Ishikawa (cell line): ENCODE results near the gene ABR.

ENCODE experiments used
- CEBPB ChIP-seq: IDR thresholded peaks from 2 replicates; pipeline ENCODE4 v1.6.1; 2012
- CREB1 ChIP-seq: IDR thresholded peaks from 2 replicates; pipeline ENCODE4 v1.6.1; 2012; ENCODE audit warnings: low read depth
- EGR1 ChIP-seq: IDR thresholded peaks from 2 replicates; pipeline ENCODE4 v1.6.1; 2012
- EP300 ChIP-seq: IDR thresholded peaks from 2 replicates; pipeline ENCODE4 v1.6.1; 2012; ENCODE audit warnings: borderline replicate concordance
- FOXM1 ChIP-seq: IDR thresholded peaks from 2 replicates; pipeline ENCODE4 v1.6.1; 2012; ENCODE audit warnings: low read depth, borderline replicate concordance
- MAX ChIP-seq: IDR thresholded peaks from 2 replicates; pipeline ENCODE4 v1.6.1; 2012
- NFIC ChIP-seq: IDR thresholded peaks from 2 replicates; pipeline ENCODE4 v1.6.1; 2012
- RAD21 ChIP-seq: IDR thresholded peaks from 2 replicates; pipeline ENCODE4 v1.6.1; 2012; ENCODE audit warnings: low read depth
- TAF1 ChIP-seq: IDR thresholded peaks from 2 replicates; pipeline ENCODE4 v1.6.1; 2012; ENCODE audit warnings: low read depth, mild to moderate bottlenecking
- TCF12 ChIP-seq: IDR thresholded peaks from 2 replicates; pipeline ENCODE4 v1.6.1; 2012; ENCODE audit warnings: low read depth
- TEAD4 ChIP-seq: IDR thresholded peaks from 2 replicates; pipeline ENCODE4 v1.6.1; 2012
- USF1 ChIP-seq: IDR thresholded peaks from 2 replicates; pipeline ENCODE4 v1.6.1; 2012
- YY1 ChIP-seq: IDR thresholded peaks from 2 replicates; pipeline ENCODE4 v1.6.1; 2012; ENCODE audit warnings: low read depth
- ZBTB7A ChIP-seq: IDR thresholded peaks from 2 replicates; pipeline ENCODE4 v1.6.1; 2012; ENCODE audit warnings: low read depth
- TF ChIP-seq, protein P1 (sequence below): IDR thresholded peaks from 2 replicates; pipeline ENCODE4 v1.6.1; 2012; ENCODE audit warnings: low read depth, mild to moderate bottlenecking

Gene ABR

DNA sequence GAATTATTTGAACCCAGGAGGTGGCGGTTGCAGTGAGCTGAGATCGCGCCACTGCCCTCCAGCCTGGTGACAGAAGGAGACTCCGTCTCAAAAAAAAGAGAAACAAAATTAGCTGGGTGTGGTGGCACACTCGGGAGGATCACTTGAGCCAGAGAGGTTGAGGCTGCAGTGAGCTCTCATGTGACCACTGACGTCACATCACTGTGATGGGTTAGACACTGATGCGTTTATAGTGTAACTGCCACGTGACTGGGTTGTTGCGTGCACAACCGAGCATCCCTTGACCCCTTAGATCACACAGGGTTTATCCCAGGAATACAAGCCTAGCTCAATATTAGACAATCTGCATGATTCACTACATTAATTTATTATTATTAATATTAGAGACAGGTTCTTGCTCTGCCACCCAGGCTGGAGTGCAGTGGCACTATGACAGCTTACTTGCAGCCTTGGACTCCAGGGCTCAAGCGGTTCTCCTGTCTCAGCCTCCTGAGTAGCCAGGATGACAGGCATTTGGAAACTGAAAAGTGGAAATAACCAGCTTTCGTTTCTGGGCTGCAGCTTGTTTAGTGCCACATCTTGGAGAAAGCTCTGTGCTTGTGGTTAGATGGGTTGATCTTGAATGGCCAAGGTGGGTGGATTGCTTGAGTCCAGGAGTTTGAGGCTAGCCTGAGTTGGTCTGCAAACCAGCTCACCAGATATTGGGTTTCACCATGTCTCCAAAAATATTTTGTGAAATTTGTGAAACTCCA lies 26.4 kb upstream of the ABR start:
- TF ChIP-seq, protein P1, sequence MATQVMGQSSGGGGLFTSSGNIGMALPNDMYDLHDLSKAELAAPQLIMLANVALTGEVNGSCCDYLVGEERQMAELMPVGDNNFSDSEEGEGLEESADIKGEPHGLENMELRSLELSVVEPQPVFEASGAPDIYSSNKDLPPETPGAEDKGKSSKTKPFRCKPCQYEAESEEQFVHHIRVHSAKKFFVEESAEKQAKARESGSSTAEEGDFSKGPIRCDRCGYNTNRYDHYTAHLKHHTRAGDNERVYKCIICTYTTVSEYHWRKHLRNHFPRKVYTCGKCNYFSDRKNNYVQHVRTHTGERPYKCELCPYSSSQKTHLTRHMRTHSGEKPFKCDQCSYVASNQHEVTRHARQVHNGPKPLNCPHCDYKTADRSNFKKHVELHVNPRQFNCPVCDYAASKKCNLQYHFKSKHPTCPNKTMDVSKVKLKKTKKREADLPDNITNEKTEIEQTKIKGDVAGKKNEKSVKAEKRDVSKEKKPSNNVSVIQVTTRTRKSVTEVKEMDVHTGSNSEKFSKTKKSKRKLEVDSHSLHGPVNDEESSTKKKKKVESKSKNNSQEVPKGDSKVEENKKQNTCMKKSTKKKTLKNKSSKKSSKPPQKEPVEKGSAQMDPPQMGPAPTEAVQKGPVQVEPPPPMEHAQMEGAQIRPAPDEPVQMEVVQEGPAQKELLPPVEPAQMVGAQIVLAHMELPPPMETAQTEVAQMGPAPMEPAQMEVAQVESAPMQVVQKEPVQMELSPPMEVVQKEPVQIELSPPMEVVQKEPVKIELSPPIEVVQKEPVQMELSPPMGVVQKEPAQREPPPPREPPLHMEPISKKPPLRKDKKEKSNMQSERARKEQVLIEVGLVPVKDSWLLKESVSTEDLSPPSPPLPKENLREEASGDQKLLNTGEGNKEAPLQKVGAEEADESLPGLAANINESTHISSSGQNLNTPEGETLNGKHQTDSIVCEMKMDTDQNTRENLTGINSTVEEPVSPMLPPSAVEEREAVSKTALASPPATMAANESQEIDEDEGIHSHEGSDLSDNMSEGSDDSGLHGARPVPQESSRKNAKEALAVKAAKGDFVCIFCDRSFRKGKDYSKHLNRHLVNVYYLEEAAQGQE: no peak
- TF ChIP-seq TEAD4: no peak
- TF ChIP-seq RAD21: no peak
- no peak for TF ChIP-seq NFIC
- TF ChIP-seq YY1: no peak
- no peak for TF ChIP-seq TCF12
- no peak for TF ChIP-seq CREB1
- TF ChIP-seq FOXM1: no peak
- no peak for TF ChIP-seq TAF1
- TF ChIP-seq CEBPB: no peak
- no peak for TF ChIP-seq ZBTB7A

DNA sequence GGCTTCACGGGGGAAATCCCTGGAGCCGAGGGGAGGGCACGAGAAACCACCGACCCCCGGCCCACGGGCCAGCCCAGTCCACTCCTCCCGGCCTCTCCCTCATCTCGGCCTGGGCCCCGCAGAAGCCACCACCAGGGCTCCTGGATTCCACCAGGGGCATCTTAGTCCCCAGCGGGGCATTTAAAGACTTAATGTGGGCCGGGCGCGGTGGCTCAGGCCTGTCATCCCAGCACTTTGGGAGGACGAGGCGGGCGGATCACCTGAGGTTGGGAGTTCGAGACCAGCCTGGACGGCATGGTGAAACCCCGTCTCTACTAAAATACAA lies 24.1 kb upstream of the ABR start:
- TF ChIP-seq CREB1 (no peak), RAD21 (no peak), MAX (no peak), ZBTB7A (no peak), TCF12 (no peak), TAF1 (no peak), FOXM1 (no peak), EP300 (no peak), USF1 (no peak), CEBPB (no peak)
- TF ChIP-seq, protein P1: no peak

DNA sequence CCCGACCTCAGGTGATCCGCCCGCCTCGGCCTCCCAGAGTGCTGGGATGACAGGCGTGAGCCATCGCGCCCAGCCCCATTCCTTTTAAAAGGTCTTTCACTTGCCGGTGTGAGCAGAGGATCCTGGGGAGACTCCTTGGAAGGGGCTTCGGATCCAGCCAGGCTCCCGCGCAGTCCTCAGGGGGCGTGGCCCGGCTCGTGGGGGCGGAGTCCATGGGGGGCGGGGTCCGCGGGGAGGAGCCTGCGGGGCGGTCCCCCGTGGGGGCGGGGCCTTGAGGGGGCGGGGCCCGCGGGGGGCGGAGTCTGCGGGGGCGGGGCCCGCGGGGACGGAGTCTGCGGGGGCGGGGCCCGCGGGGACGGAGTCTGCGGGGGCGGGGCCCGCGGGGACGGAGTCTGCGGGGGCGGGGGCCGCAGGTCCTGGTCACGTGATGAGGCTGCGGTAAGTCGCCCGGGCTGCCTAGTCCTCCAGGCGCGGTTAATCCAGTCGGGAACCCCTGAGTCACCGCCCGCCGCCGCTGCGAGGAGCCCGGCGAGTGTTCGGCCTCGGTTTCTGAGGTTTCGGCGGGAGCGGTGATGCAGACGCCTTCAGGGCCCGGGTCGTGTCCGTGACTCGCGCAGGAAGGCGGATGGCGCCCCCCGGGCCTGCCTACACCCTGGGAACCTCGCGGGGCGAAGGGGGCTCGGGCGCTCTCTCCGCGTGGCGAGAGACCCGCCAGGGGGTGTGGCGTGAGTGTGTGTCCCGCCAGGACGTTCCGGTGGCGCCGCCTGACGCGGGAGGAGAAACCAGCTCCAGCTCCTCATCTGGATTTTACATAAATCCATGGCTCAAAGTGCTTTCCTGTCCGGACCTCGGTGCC lies 23.6 kb upstream of the ABR start:
- TF ChIP-seq, protein P1: no peak
- TF ChIP-seq YY1: no peak
- TF ChIP-seq EP300: no peak
- peak; percentile 89 for TF ChIP-seq USF1
- peak; percentile 20; the same call in 1 of the 2 replicates for TF ChIP-seq ZBTB7A
- TF ChIP-seq CEBPB: no peak
- TF ChIP-seq TAF1: 0 out of 2 replicates have a peak, but pooled peaks have one; percentile 24
- no peak for TF ChIP-seq CREB1
- TF ChIP-seq FOXM1: no peak
- TF ChIP-seq MAX: 0 out of 2 replicates have a peak, but pooled peaks have one; percentile 2
- no peak; the same call in 1 of the 2 replicates for TF ChIP-seq TCF12

GRCh38 chr17:1202291-1202690 lies 22.5 kb upstream of the ABR start:
- TF ChIP-seq YY1 (no peak), CEBPB (no peak), TAF1 (no peak), NFIC (no peak), ZBTB7A (no peak), TEAD4 (no peak), USF1 (no peak), MAX (no peak), RAD21 (no peak), EP300 (no peak), EGR1 (no peak), CREB1 (no peak), FOXM1 (no peak), TCF12 (no peak)
- TF ChIP-seq, protein P1: no peak
